ENCODE results near the gene FGFRL1. TPM values are rescaled to one million over a fixed set of nuclear protein-coding genes. Genes with fewer than 3 reads are reported as not detected.
A peak's percentile ranks its signal among the peaks of the same experiment; 100 is the strongest.

Gene FGFRL1
- total and polyA plus RNA-seq, 2 of the 13 experiments (the other 11 are each of a cell fraction or from before 2014, with no cell fraction given): 19.1 to 30.6 TPM

DNA sequence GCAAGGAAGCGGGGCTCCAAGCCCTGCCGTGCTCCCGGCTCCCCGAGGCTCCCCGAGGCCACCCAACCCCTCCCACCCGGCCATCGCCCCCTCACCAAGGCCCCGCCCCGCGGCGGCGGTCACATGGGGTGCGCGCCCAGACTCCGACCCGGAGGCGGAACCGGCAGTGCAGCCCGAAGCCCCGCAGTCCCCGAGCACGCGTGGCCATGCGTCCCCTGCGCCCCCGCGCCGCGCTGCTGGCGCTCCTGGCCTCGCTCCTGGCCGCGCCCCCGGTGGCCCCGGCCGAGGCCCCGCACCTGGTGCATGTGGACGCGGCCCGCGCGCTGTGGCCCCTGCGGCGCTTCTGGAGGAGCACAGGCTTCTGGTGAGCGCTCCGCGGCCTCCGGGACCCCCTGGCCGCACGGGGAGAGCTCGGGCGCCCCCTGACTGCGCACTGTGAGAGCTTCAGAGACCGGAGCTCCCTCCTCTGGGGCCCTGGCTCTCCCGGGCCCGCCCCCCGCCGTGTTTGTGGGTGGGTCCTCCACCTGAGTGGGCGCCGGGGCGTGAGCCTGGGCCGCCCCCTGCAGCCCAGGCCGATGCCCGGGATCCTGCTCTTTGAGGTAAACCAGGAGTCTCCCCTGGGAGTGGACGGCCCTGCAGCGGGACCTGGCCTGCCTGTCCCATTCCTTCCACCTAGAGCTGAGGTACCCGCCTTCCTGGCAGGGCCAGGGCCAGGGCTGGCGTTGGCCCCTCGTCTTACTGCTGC, 24.4 kb upstream of the FGFRL1 start, which contains the start of gene IDUA (continued):
- TF ChIP-seq, protein P1, sequence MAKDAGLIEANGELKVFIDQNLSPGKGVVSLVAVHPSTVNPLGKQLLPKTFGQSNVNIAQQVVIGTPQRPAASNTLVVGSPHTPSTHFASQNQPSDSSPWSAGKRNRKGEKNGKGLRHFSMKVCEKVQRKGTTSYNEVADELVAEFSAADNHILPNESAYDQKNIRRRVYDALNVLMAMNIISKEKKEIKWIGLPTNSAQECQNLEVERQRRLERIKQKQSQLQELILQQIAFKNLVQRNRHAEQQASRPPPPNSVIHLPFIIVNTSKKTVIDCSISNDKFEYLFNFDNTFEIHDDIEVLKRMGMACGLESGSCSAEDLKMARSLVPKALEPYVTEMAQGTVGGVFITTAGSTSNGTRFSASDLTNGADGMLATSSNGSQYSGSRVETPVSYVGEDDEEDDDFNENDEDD (CRISPR knock-in tag; IDR thresholded peaks at IDR 0.05; ENCODE audit: borderline replicate concordance): peak; percentile 30; the same call in 1 of the 2 replicates
- TF ChIP-seq, protein P2, sequence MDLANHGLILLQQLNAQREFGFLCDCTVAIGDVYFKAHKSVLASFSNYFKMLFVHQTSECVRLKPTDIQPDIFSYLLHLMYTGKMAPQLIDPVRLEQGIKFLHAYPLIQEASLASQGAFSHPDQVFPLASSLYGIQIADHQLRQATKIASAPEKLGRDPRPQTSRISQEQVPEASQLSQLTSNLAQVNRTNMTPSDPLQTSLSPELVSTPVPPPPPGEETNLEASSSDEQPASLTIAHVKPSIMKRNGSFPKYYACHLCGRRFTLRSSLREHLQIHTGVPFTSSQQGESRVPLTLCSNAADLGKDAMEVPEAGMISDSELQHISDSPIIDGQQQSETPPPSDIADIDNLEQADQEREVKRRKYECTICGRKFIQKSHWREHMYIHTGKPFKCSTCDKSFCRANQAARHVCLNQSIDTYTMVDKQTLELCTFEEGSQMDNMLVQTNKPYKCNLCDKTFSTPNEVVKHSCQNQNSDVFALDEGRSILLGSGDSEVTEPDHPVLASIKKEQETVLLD (CRISPR knock-in tag; IDR thresholded peaks at IDR 0.05; ENCODE audit: low read depth): 0 out of 2 replicates have a peak, but pooled peaks have one; percentile 53
- TF ChIP-seq, protein P3, sequence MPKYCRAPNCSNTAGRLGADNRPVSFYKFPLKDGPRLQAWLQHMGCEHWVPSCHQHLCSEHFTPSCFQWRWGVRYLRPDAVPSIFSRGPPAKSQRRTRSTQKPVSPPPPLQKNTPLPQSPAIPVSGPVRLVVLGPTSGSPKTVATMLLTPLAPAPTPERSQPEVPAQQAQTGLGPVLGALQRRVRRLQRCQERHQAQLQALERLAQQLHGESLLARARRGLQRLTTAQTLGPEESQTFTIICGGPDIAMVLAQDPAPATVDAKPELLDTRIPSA (CRISPR knock-in tag; IDR thresholded peaks at IDR 0.05; ENCODE audit: borderline replicate concordance): peak; percentile 83; the same call in 1 of the 2 replicates
- TF ChIP-seq SAP130 (CRISPR knock-in tag; IDR thresholded peaks at IDR 0.05; ENCODE audit: low read depth) (peak; percentile 65), RXRB (CRISPR knock-in tag; IDR thresholded peaks at IDR 0.05; ENCODE audit: borderline replicate concordance) (0 out of 2 replicates have a peak, but pooled peaks have one; percentile 11), NBN (conservative IDR thresholded peaks at IDR 0.05) (no peak), BCL6 (CRISPR knock-in tag; IDR thresholded peaks at IDR 0.05) (0 out of 2 replicates have a peak, but pooled peaks have one; percentile 18)
- TF ChIP-seq, protein P4, sequence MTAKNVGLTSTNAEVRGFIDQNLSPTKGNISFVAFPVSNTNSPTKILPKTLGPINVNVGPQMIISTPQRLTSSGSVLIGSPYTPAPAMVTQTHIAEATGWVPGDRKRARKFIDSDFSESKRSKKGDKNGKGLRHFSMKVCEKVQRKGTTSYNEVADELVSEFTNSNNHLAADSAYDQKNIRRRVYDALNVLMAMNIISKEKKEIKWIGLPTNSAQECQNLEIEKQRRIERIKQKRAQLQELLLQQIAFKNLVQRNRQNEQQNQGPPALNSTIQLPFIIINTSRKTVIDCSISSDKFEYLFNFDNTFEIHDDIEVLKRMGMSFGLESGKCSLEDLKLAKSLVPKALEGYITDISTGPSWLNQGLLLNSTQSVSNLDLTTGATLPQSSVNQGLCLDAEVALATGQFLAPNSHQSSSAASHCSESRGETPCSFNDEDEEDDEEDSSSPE (CRISPR knock-in tag; IDR thresholded peaks at IDR 0.05): 0 out of 2 replicates have a peak, but pooled peaks have one; percentile 19
- TF ChIP-seq, protein P5, sequence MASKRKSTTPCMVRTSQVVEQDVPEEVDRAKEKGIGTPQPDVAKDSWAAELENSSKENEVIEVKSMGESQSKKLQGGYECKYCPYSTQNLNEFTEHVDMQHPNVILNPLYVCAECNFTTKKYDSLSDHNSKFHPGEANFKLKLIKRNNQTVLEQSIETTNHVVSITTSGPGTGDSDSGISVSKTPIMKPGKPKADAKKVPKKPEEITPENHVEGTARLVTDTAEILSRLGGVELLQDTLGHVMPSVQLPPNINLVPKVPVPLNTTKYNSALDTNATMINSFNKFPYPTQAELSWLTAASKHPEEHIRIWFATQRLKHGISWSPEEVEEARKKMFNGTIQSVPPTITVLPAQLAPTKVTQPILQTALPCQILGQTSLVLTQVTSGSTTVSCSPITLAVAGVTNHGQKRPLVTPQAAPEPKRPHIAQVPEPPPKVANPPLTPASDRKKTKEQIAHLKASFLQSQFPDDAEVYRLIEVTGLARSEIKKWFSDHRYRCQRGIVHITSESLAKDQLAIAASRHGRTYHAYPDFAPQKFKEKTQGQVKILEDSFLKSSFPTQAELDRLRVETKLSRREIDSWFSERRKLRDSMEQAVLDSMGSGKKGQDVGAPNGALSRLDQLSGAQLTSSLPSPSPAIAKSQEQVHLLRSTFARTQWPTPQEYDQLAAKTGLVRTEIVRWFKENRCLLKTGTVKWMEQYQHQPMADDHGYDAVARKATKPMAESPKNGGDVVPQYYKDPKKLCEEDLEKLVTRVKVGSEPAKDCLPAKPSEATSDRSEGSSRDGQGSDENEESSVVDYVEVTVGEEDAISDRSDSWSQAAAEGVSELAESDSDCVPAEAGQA (IDR thresholded peaks at IDR 0.05; ENCODE audit: low read depth): no peak
- TF ChIP-seq, protein P5 (CRISPR knock-in tag; IDR thresholded peaks at IDR 0.05; ENCODE audit: borderline replicate concordance): no peak; the same call in 1 of the 2 replicates
- TF ChIP-seq, protein P6, sequence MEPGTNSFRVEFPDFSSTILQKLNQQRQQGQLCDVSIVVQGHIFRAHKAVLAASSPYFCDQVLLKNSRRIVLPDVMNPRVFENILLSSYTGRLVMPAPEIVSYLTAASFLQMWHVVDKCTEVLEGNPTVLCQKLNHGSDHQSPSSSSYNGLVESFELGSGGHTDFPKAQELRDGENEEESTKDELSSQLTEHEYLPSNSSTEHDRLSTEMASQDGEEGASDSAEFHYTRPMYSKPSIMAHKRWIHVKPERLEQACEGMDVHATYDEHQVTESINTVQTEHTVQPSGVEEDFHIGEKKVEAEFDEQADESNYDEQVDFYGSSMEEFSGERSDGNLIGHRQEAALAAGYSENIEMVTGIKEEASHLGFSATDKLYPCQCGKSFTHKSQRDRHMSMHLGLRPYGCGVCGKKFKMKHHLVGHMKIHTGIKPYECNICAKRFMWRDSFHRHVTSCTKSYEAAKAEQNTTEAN (CRISPR knock-in tag; conservative IDR thresholded peaks at IDR 0.05): 0 out of 2 replicates have a peak, but pooled peaks have one; percentile 57
- TF ChIP-seq, protein P7, sequence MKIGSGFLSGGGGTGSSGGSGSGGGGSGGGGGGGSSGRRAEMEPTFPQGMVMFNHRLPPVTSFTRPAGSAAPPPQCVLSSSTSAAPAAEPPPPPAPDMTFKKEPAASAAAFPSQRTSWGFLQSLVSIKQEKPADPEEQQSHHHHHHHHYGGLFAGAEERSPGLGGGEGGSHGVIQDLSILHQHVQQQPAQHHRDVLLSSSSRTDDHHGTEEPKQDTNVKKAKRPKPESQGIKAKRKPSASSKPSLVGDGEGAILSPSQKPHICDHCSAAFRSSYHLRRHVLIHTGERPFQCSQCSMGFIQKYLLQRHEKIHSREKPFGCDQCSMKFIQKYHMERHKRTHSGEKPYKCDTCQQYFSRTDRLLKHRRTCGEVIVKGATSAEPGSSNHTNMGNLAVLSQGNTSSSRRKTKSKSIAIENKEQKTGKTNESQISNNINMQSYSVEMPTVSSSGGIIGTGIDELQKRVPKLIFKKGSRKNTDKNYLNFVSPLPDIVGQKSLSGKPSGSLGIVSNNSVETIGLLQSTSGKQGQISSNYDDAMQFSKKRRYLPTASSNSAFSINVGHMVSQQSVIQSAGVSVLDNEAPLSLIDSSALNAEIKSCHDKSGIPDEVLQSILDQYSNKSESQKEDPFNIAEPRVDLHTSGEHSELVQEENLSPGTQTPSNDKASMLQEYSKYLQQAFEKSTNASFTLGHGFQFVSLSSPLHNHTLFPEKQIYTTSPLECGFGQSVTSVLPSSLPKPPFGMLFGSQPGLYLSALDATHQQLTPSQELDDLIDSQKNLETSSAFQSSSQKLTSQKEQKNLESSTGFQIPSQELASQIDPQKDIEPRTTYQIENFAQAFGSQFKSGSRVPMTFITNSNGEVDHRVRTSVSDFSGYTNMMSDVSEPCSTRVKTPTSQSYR (CRISPR knock-in tag; IDR thresholded peaks at IDR 0.05; ENCODE audit: borderline replicate concordance): no peak

Data from HepG2 (cell line).